ENCODE results near the gene CACNA1I.

The CACNA1I gene

GRCh38 chr22:39526736-39527171 is 43.8 kb upstream of the CACNA1I start:
- DNase-seq (ENCODE audit: low read depth in 2 of 2): no peak
- no peak overlapping the region for H3K4me3 ChIP-seq (replicated peaks in 1 of 2; ENCODE audit: low read depth in 2 of 2, low read length in 2 of 2)
- no peak for TF ChIP-seq CTCF (IDR thresholded peaks at IDR 0.05; ENCODE audit: low read depth, low read length)

- H3K4me3 ChIP-seq (replicated peaks in 1 of 2; ENCODE audit: low read depth in 2 of 2, low read length in 2 of 2): no peak overlapping the region
- TF ChIP-seq CTCF (IDR thresholded peaks at IDR 0.05; ENCODE audit: low read depth, low read length): no peak
- no peak for DNase-seq (ENCODE audit: low read depth in 2 of 2)
These were observed 43.0 kb upstream of the CACNA1I start for GRCh38 chr22:39527481-39527961.

GRCh38 chr22:39528080-39528661 is 42.4 kb upstream of the CACNA1I start:
- no peak overlapping the region for H3K4me3 ChIP-seq (replicated peaks in 1 of 2; ENCODE audit: low read depth in 2 of 2, low read length in 2 of 2)
- no peak for DNase-seq (ENCODE audit: low read depth in 2 of 2)
- no peak for TF ChIP-seq CTCF (IDR thresholded peaks at IDR 0.05; ENCODE audit: low read depth, low read length)

GRCh38 chr22:39528681-39529486 is 41.7 kb upstream of the CACNA1I start:
- peak; percentile 100 for TF ChIP-seq CTCF (IDR thresholded peaks at IDR 0.05; ENCODE audit: low read depth, low read length)
- peak; percentile 94 to 96 for DNase-seq (ENCODE audit: low read depth in 2 of 2)
- H3K4me3 ChIP-seq (replicated peaks in 1 of 2; ENCODE audit: low read depth in 2 of 2, low read length in 2 of 2): no peak overlapping the region

GRCh38 chr22:39529487-39529851 is 41.1 kb upstream of the CACNA1I start:
- TF ChIP-seq CTCF (IDR thresholded peaks at IDR 0.05; ENCODE audit: low read depth, low read length): no peak
- DNase-seq (ENCODE audit: low read depth in 2 of 2): no peak
- H3K4me3 ChIP-seq (replicated peaks in 1 of 2; ENCODE audit: low read depth in 2 of 2, low read length in 2 of 2): no peak overlapping the region

- DNase-seq (ENCODE audit: low read depth in 2 of 2): no peak
These were observed 40.4 kb upstream of the CACNA1I start for GRCh38 chr22:39530116-39530515.

More at GRCh38 chr22:39530116-39530515, 40.4 kb upstream of the CACNA1I start:
- TF ChIP-seq CTCF (IDR thresholded peaks at IDR 0.05; ENCODE audit: low read depth, low read length): no peak
- H3K4me3 ChIP-seq (replicated peaks in 1 of 2; ENCODE audit: low read depth in 2 of 2, low read length in 2 of 2): no peak overlapping the region
